ENCODE results near the gene ZNF662.
A peak's percentile ranks its signal among the peaks of the same experiment; 100 is the strongest.
"Not testable (repeated sequence)": the region's sequence is repeated elsewhere in the genome, so short reads cannot be mapped to it uniquely, and the experiment has no call there.

Gene ZNF662

DNA sequence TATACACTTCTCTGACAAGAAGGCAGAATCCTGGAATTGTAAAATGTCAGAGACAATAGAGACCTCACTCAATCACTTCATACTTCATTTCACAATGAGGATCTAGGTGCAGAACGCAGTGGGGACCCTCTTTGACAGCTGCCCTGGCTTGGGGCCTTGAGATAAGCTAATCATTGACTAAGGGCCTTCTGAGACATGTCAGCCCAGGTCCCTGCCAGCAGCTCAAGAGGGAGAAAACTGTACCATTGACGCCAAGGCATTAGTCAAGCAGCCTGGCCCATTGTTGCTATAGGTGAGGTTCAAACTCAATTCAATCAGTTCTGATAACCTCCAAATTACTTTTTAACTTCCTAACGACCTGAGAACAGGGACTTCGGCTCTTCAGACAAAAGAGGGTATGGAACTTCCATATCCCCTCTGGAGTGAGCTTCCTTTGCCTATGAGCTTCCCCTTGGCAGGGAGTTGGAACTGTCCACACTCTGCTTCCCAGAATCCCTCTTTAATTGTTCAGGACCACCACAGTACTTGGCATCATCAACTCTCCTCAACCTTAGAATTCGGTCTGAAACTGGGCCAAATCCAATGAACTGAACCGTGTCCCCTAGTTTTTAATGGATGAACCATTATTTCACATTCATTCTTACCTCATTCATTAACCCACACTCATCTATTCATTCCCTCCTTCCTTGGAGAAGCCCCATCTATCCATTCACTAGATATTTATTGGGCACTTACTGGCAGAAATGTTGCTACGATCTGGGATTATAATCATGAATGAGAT, 28.8 kb upstream of the ZNF662 start:
- DNase-seq (ENCODE audit: low read depth): no peak
- no peak overlapping the region for H3K4me3 ChIP-seq (ENCODE audit: low read depth, low read length)
- TF ChIP-seq, protein P1, sequence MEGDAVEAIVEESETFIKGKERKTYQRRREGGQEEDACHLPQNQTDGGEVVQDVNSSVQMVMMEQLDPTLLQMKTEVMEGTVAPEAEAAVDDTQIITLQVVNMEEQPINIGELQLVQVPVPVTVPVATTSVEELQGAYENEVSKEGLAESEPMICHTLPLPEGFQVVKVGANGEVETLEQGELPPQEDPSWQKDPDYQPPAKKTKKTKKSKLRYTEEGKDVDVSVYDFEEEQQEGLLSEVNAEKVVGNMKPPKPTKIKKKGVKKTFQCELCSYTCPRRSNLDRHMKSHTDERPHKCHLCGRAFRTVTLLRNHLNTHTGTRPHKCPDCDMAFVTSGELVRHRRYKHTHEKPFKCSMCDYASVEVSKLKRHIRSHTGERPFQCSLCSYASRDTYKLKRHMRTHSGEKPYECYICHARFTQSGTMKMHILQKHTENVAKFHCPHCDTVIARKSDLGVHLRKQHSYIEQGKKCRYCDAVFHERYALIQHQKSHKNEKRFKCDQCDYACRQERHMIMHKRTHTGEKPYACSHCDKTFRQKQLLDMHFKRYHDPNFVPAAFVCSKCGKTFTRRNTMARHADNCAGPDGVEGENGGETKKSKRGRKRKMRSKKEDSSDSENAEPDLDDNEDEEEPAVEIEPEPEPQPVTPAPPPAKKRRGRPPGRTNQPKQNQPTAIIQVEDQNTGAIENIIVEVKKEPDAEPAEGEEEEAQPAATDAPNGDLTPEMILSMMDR (IDR thresholded peaks at IDR 0.05; ENCODE audit: control insufficient read depth, extremely low read depth, insufficient read depth): no peak

DNA sequence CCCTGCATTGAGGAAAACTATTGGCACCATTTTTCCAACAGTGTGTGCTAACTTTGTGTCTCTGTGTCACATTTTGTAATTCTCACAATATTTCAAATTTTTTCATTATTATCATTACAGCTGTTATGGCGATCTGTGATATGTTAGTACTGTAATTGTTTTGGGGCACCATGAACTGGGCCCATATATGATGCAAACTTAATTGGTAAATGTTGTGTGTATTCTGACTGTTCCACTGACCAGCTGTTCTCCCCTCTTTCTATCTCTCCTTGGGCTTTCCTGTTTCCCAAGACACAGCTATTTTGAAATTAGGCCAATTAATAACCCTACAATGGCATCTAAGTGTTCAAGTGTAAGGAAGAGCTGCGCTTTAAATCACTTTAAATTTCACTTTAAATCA, 28.1 kb upstream of the ZNF662 start:
- no peak overlapping the region for H3K4me3 ChIP-seq (ENCODE audit: low read depth, low read length)
- TF ChIP-seq, protein P1 (IDR thresholded peaks at IDR 0.05; ENCODE audit: control insufficient read depth, extremely low read depth, insufficient read depth): no peak
- no peak for DNase-seq (ENCODE audit: low read depth)

DNA sequence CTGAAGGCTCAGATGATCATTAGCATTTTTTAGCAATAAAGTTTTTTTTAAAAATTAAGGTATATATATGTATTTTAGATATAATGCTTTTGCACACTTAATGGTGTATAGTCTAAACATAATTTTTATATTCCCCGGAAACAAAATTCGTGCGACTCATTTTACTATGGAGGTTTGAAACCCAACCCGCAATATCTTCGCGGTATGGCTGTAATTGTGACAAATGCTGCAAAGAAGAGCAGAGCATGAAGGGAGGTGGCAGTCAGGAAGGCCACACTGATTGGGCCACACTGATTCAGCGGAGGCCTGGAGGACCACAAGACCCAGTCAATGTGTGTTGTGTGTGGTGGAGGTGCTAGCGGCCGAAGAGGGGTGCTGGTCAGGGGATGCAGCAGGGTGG, 25.8 kb upstream of the ZNF662 start:
- no peak overlapping the region for H3K4me3 ChIP-seq (ENCODE audit: low read depth, low read length)
- TF ChIP-seq, protein P1 (IDR thresholded peaks at IDR 0.05; ENCODE audit: control insufficient read depth, extremely low read depth, insufficient read depth): no peak
- no peak for DNase-seq (ENCODE audit: low read depth)

DNA sequence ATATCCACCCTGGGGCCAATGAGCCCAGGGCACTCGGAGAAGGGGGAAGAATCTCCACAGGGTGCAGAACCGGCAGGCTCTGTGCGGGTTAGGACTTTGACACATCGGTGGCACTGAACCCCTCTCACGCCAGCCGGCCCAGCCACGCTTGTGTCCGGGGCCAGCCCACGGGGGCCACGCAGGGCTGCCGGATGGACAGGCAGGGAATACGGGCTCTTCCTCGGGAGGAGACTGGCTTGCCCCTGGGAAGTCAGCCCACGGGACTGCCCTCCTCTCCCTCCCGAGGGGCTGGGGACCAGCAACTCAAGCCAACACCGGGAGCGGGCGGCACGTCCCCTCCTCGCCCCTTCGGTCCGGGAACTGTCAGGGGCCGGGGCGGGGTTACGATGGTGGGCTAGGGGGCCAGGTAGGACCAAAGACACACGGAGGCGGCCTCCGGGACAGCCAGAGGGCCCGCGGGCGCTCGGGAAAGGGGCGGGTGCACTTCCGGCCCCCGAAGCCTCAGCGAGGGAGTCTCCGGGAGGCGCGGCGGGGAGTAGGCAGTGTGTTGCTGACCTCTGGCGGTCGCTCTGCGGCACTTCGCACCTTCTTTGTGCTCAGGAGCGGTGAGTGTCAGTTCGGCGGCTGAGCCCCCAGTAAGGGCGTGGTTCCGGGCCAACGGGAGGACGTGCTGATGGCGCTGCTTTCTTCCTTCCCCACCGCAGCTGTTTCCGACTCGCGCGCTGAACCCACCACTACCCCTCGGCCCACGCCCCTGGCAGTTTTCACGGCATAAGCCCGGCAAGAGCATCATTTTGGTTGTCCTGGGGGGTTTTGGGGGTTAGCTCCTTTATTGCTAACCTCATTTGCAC, 25.1 kb upstream of the ZNF662 start:
- peak; percentile 21 for DNase-seq (ENCODE audit: low read depth)
- H3K4me3 ChIP-seq (ENCODE audit: low read depth, low read length): peak overlapping the region; percentile 47
- TF ChIP-seq, protein P1 (IDR thresholded peaks at IDR 0.05; ENCODE audit: control insufficient read depth, extremely low read depth, insufficient read depth): peak; percentile 91

DNA sequence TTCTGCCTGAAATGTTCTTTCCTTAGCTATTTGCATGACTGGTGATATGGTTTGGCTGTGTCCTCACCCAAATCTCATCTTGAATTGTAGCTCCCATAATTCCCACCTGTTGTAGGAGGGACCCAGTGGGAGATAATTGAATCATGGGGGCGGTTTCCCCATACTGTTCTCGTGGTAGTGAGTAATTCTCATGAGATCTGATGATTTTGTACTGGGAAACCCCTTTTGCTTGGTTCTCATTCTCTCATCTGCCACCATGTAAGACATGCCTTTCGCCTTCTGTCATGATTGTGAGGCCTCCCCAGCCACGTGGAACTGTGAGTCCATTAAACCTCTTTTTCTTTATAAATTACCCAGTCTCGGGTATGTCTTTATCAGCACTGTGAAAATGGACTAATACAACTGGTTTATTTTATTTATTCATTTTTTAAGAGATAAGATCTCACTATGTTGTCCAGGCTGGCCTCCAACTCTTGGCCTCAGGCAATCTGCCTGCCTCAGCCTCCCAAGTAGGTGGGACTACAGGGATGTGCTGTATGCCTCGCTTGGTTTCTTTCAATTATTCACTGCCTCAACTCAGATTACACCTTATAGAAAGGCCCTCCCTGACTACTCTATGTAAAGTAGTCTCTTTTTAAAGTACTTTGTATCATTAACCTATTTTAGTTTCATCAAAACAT, 22.6 kb upstream of the ZNF662 start:
- DNase-seq (ENCODE audit: low read depth): peak; percentile 27
- not testable (repeated sequence) for H3K4me3 ChIP-seq (ENCODE audit: low read depth, low read length)

DNA sequence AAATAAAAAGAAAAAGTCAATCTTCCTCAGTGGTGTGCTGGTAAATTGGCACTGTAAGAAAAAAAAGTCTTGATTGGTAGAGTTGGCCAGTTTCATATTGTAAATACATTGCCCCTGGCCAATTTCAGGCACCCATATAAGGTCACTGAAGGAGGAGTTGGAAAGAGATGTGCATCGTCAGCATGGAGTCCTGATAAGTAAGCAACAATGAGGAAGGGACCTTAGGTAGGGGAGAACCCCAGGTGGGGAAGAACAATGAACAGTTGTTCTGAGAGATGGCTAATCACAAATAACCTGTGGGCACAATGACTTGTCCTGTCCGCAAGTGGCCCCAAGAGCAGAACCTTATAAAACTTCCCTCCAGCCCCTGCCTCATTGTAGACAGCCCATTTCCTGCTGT, 21.6 kb upstream of the ZNF662 start:
- TF ChIP-seq, protein P1 (IDR thresholded peaks at IDR 0.05; ENCODE audit: control insufficient read depth, extremely low read depth, insufficient read depth): no peak
- no peak overlapping the region for H3K4me3 ChIP-seq (ENCODE audit: low read depth, low read length)
- peak; percentile 7 for DNase-seq (ENCODE audit: low read depth)

DNA sequence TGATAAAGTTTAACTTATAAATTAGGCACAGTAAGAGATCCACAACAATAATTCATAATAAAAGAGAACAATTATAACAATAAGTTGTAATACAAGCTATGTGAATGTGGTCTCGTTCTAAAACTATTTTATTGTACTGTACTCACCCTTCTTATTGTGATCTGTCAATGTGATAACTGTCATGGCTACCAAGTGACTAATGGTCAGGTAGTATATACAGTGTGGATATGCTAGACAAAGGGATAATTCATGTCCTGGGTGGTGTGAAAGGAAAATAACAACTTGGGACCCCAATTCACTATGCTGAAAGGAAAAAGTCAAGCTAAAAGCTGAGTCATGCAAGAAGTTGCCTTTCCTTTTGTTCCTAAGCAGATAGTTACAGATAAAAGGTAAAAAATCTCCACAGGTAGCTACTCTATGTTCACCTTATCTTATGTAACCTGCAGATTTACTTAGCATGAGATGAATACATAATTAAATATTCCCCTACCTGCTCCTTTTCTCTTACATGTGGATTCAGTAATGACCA, 19.6 kb upstream of the ZNF662 start:
- TF ChIP-seq, protein P1 (IDR thresholded peaks at IDR 0.05; ENCODE audit: control insufficient read depth, extremely low read depth, insufficient read depth): no peak
- no peak for DNase-seq (ENCODE audit: low read depth)

More for the DNA sequence above, 19.6 kb upstream of the ZNF662 start:
- H3K4me3 ChIP-seq (ENCODE audit: low read depth, low read length): no peak overlapping the region
